Measurements from ENCODE around the gene MCMBP. TPM values are rescaled to one million over a fixed set of nuclear protein-coding genes. Genes with fewer than 3 reads are reported as not detected.
A peak's percentile ranks its signal among the peaks of the same experiment; 100 is the strongest.

Gene MCMBP
- total RNA-seq, 2 donors from 2014 or later: 90.8 to 99.2 TPM

DNA sequence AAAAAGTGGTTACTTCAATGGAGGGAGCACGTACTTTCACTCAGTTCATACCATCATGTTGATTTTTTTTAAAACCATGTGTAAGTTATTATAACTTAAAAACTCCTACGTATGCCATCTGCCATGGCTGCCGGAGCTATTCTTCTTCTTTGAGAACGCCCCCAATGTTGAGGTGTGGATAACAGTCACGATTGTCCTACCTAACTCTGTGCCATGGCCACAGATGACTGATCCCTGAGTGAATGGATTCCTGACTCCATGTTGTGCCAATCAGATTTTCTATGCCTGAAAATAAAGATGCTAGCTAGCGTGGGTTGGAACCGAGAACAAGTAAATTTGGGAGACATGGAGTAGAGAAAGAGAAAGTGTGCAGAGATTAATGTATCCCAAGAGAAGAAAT, 5.3 kb downstream of the MCMBP start:
- ATAC-seq (replicated peaks in 1 of 2) (no peak), DNase-seq (no peak)
- Mint-ChIP-seq H3K36me3 (ENCODE audit: insufficient read depth in 2 of 2) (peaks cover 13 to 23% of the 10 kb centered on the region in 2 donors), H3K4me3 (no peak overlapping the region), H3K4me1 (ENCODE audit: low read depth) (peaks cover 84% of the 10 kb centered on the region), H3K27me3 (ENCODE audit: low read depth) (no peaks in the 10 kb centered on the region), H3K9me3 (peaks cover 4 to 6% of the 10 kb centered on the region in 2 donors), H3K27ac (no peak overlapping the region)

DNA sequence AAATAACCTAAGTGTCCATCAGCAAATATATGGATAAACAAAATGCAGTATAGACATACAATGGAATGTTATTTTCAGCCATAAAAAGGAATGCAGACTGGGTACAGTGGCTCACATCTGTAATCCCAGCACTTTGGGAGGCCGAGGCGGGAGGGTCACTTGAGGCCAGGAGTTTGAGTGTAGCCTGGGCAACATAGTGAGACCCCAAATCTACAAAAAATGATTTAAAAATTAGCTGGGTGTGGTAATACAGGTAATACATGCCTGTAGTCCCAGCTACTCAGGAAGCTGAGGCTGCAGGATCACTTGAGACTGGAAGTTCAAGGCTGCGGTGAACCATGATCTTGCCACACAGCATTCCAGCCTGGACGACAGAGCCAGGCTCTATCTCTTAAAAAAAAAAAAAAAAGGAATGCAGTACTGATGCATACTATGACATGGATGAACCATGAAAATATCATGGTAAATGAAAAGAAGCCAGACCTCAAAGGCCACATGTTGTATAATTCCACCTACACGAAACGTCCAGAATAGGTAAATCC, 6.9 kb downstream of the MCMBP start:
- DNase-seq (no peak), ATAC-seq (replicated peaks in 1 of 2) (no peak)
- H3K36me3 Mint-ChIP-seq (ENCODE audit: insufficient read depth in 2 of 2): peaks cover 9 to 24% of the 10 kb centered on the region in 2 donors
- no peak overlapping the region for H3K27ac Mint-ChIP-seq
- no peaks in the 10 kb centered on the region for H3K27me3 Mint-ChIP-seq (ENCODE audit: low read depth)
- peaks cover 90% of the 10 kb centered on the region for H3K4me1 Mint-ChIP-seq (ENCODE audit: low read depth)
- peaks cover 4 to 6% of the 10 kb centered on the region in 2 donors for H3K9me3 Mint-ChIP-seq
- H3K4me3 Mint-ChIP-seq: no peak overlapping the region

- peaks cover 11 to 27% of the 10 kb centered on the region in 2 donors for H3K36me3 Mint-ChIP-seq (ENCODE audit: insufficient read depth in 2 of 2)
- H3K4me3 Mint-ChIP-seq: no peak overlapping the region
- peaks cover 4 to 6% of the 10 kb centered on the region in 2 donors for H3K9me3 Mint-ChIP-seq
- H3K27ac Mint-ChIP-seq: peak overlapping the region; percentile 97
- no peak for ATAC-seq (replicated peaks in 1 of 2)
- no peak for DNase-seq
- no peaks in the 10 kb centered on the region for H3K27me3 Mint-ChIP-seq (ENCODE audit: low read depth)
- peaks cover 89% of the 10 kb centered on the region for H3K4me1 Mint-ChIP-seq (ENCODE audit: low read depth)
These were observed 8.6 kb downstream of the MCMBP start for GRCh38 chr10:119863951-119864565.

GRCh38 chr10:119862524-119862923, 10.1 kb downstream of the MCMBP start:
- no peaks in the 10 kb centered on the region for H3K27me3 Mint-ChIP-seq (ENCODE audit: low read depth)
- peaks cover 76% of the 10 kb centered on the region for H3K4me1 Mint-ChIP-seq (ENCODE audit: low read depth)
- peak overlapping the region; percentile 92 for H3K27ac Mint-ChIP-seq
- H3K4me3 Mint-ChIP-seq: peak overlapping the region in 1 of 2 donors; percentile 41
- H3K36me3 Mint-ChIP-seq (ENCODE audit: insufficient read depth in 2 of 2): peaks cover 11 to 32% of the 10 kb centered on the region in 2 donors
- DNase-seq (no peak), ATAC-seq (replicated peaks in 1 of 2) (peak; percentile 65 to 82)
- peaks cover 4 to 6% of the 10 kb centered on the region in 2 donors for H3K9me3 Mint-ChIP-seq

GRCh38 chr10:119860866-119861607, 11.6 kb downstream of the MCMBP start:
- Mint-ChIP-seq H3K27me3 (ENCODE audit: low read depth) (no peaks in the 10 kb centered on the region), H3K4me1 (ENCODE audit: low read depth) (peaks cover 70% of the 10 kb centered on the region), H3K27ac (peak overlapping the region; percentile 83), H3K9me3 (peaks cover 4 to 6% of the 10 kb centered on the region in 2 donors), H3K4me3 (peak overlapping the region in 1 of 2 donors; percentile 29), H3K36me3 (ENCODE audit: insufficient read depth in 2 of 2) (peaks cover 11 to 32% of the 10 kb centered on the region in 2 donors)
- ATAC-seq (replicated peaks in 1 of 2) (peak in 1 of 2 donors; percentile 28), DNase-seq (no peak)

DNA sequence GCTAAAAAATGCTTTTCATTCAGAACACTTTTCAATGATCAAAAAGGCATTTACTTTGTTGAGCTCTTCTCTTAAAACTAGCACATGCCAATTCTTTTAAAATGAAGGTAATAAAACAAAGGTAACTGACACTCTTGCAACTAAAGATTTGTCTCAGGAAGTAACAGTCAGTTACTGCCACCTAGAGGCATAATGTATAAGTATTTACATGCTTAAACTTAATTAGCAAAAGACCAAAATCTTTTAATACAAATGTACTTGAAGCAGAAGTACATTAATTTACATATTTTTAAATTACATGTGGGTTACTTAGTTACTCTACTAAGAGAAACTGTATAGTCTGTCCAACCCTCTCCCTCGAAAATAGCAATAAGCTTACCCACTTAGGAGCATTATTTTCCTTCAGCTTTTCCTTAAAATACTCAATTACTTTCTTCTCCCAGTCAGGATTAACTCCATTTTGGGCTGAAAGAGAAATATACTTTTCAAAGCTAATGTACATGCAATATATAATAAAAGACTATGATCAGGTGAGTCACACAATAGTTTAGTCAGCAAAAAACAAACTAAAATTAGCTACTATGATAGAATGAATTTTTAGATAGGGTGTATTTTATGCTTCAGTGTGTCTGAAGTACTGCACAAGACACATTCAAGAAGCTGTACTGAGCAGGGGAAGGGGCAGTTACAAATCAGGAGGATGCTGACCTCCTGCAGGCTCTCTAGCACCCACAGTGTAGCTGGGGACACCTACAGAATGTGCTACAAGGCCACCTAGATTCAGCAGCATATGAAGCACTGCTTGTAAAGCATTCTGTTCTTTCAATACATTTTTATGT, 13.0 kb downstream of the MCMBP start:
- Mint-ChIP-seq H3K36me3 (ENCODE audit: insufficient read depth in 2 of 2) (peaks cover 7 to 31% of the 10 kb centered on the region in 2 donors), H3K4me1 (ENCODE audit: low read depth) (peaks cover 56% of the 10 kb centered on the region), H3K27ac (peak overlapping the region; percentile 87), H3K9me3 (peaks cover 3 to 6% of the 10 kb centered on the region in 2 donors), H3K27me3 (ENCODE audit: low read depth) (no peaks in the 10 kb centered on the region), H3K4me3 (no peak overlapping the region)
- ATAC-seq (replicated peaks in 1 of 2) (no peak), DNase-seq (no peak)

- no peak for ATAC-seq (replicated peaks in 1 of 2)
- H3K36me3 Mint-ChIP-seq (ENCODE audit: insufficient read depth in 2 of 2): peaks cover 2 to 24% of the 10 kb centered on the region in 2 donors
- peaks cover 40% of the 10 kb centered on the region for H3K4me1 Mint-ChIP-seq (ENCODE audit: low read depth)
- peak overlapping the region; percentile 42 for H3K27ac Mint-ChIP-seq
- H3K27me3 Mint-ChIP-seq (ENCODE audit: low read depth): no peaks in the 10 kb centered on the region
- DNase-seq: no peak
- no peak overlapping the region for H3K4me3 Mint-ChIP-seq
- no peaks in the 10 kb centered on the region for H3K9me3 Mint-ChIP-seq
These were observed 14.6 kb downstream of the MCMBP start for GRCh38 chr10:119858063-119858462.

- no peak for ATAC-seq (replicated peaks in 1 of 2)
- H3K27ac Mint-ChIP-seq: no peak overlapping the region
- peaks cover 2 to 32% of the 10 kb centered on the region in 2 donors for H3K36me3 Mint-ChIP-seq (ENCODE audit: insufficient read depth in 2 of 2)
- H3K27me3 Mint-ChIP-seq (ENCODE audit: low read depth): no peaks in the 10 kb centered on the region
- H3K4me1 Mint-ChIP-seq (ENCODE audit: low read depth): no peaks in the 10 kb centered on the region
- H3K4me3 Mint-ChIP-seq: no peak overlapping the region
- no peaks in the 10 kb centered on the region for H3K9me3 Mint-ChIP-seq
- no peak for DNase-seq
These were observed 19.1 kb downstream of the MCMBP start for GRCh38 chr10:119853574-119853973.

- no peak overlapping the region for H3K4me3 Mint-ChIP-seq
- H3K27ac Mint-ChIP-seq: no peak overlapping the region
- no peaks in the 10 kb centered on the region for H3K9me3 Mint-ChIP-seq
- no peaks in the 10 kb centered on the region for H3K4me1 Mint-ChIP-seq (ENCODE audit: low read depth)
- H3K36me3 Mint-ChIP-seq (ENCODE audit: insufficient read depth in 2 of 2): peaks cover 2 to 33% of the 10 kb centered on the region in 2 donors
- DNase-seq (no peak), ATAC-seq (replicated peaks in 1 of 2) (no peak)
- no peaks in the 10 kb centered on the region for H3K27me3 Mint-ChIP-seq (ENCODE audit: low read depth)
These were observed 19.8 kb downstream of the MCMBP start for GRCh38 chr10:119852822-119853221.

DNA sequence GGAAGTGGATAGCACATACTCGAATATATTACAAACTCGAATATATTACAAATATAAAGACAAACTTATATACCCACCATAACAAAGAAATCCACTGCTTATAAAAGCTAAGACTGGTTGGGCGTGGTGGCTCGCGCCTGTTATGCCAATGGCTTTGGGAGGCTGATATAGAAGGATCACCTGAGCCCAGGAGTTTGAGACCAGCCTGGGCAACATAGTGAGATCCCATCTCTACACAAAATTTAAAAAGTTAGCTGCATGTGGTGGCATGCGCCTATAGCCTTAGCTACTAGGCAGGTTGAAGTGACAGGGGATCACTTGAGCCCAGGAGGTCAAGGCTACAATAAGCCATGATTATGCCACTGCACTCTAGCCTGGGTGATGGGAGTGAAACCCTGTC, 20.4 kb downstream of the MCMBP start:
- ATAC-seq (replicated peaks in 1 of 2) (no peak), DNase-seq (no peak)
- H3K4me3 Mint-ChIP-seq: no peak overlapping the region
- no peaks in the 10 kb centered on the region for H3K27me3 Mint-ChIP-seq (ENCODE audit: low read depth)
- H3K27ac Mint-ChIP-seq: no peak overlapping the region
- H3K4me1 Mint-ChIP-seq (ENCODE audit: low read depth): no peaks in the 10 kb centered on the region
- no peaks in the 10 kb centered on the region for H3K9me3 Mint-ChIP-seq
- peaks cover 2 to 30% of the 10 kb centered on the region in 2 donors for H3K36me3 Mint-ChIP-seq (ENCODE audit: insufficient read depth in 2 of 2)

GRCh38 chr10:119849944-119850343, 22.7 kb downstream of the MCMBP start:
- DNase-seq (no peak), ATAC-seq (replicated peaks in 1 of 2) (no peak)
- Mint-ChIP-seq H3K27me3 (ENCODE audit: low read depth) (no peaks in the 10 kb centered on the region), H3K27ac (no peak overlapping the region), H3K9me3 (no peaks in the 10 kb centered on the region), H3K36me3 (ENCODE audit: insufficient read depth in 2 of 2) (peaks cover 4 to 36% of the 10 kb centered on the region in 2 donors), H3K4me3 (no peak overlapping the region), H3K4me1 (ENCODE audit: low read depth) (no peaks in the 10 kb centered on the region)

DNA sequence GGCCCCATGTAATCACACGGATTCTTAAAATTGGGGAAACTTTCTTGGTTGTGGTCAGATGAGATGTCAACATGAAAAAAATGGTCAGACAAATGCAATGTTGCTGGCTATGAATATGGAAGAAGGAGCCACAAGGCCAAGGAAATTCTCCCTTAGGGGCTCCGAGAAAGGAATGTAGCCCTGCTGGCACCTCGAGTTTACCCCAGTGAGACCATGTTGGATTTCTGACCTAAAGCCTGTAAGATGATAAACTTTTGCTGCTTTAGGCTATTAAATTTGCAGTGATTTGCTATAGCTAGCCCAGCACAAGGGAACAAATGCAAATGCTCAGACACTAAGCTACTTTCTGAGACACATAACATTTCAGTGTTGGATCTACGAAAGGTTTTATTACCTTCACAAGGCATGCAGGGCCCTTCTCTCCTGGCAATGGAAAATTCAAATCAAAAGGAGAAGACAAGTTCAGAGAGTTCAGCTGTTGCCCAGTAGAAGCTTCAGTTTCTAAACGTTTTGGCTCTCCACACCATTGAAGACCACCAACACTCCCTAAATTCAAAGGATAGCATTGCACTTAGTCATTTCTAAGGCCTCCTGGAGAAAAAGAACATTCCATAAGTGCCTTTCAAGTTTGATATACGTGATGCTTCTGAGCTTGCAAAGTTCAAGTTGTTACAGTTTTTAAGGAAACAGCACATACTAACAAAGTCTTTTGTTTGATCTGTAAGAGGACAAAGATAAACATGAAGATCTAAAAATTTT, 23.4 kb downstream of the MCMBP start:
- peaks cover 4 to 40% of the 10 kb centered on the region in 2 donors for H3K36me3 Mint-ChIP-seq (ENCODE audit: insufficient read depth in 2 of 2)
- no peak for DNase-seq
- H3K4me1 Mint-ChIP-seq (ENCODE audit: low read depth): no peaks in the 10 kb centered on the region
- H3K4me3 Mint-ChIP-seq: no peak overlapping the region
- no peaks in the 10 kb centered on the region for H3K9me3 Mint-ChIP-seq
- H3K27me3 Mint-ChIP-seq (ENCODE audit: low read depth): no peaks in the 10 kb centered on the region
- peak overlapping the region; percentile 33 for H3K27ac Mint-ChIP-seq
- no peak for ATAC-seq (replicated peaks in 1 of 2)
